Fibroblast of lung (primary cell): ENCODE results near the gene GEMIN5. TPM values are rescaled to one million over a fixed set of nuclear protein-coding genes. Genes with fewer than 3 reads are reported as not detected.

Source experiments
- DNase-seq, 2 donors: peaks; one replicate each; pipeline versions ENCODE4 v3.0.0 to v3.0.0-alpha.2; 2010; ENCODE audit warnings: low read depth in 2 of 2
- H2AFZ ChIP-seq: 2 replicates; pipeline ENCODE4 v1.5.1; 2012; ENCODE audit warnings: low read length, control low read depth, inconsistent platforms
- H3K27ac ChIP-seq: 2 replicates; pipeline ENCODE4 v1.5.1; 2011; ENCODE audit warnings: low read length, control low read depth; ENCODE audit not compliant: insufficient read depth
- H3K27me3 ChIP-seq: 2 replicates; pipeline ENCODE4 v1.5.1; 2011; ENCODE audit warnings: mild to moderate bottlenecking, low read length; ENCODE audit not compliant: control insufficient read depth, insufficient read depth
- H3K36me3 ChIP-seq: 2 replicates; pipeline ENCODE4 v1.5.1; 2011; ENCODE audit warnings: low read length; ENCODE audit not compliant: control insufficient read depth, insufficient read depth
- H3K4me1 ChIP-seq: 2 replicates; pipeline ENCODE4 v1.5.1; 2011; ENCODE audit warnings: low read length; ENCODE audit not compliant: control insufficient read depth, insufficient read depth; ENCODE audit errors: extremely low read depth
- H3K4me2 ChIP-seq: 2 replicates; pipeline ENCODE4 v1.5.1; 2011; ENCODE audit warnings: low read length, control low read depth; ENCODE audit not compliant: insufficient read depth; ENCODE audit errors: extremely low read depth
- H3K4me3 ChIP-seq, 4 experiments: fragments of 200-600 bp in 1 of 4; sonication (generic) in 1 of 4; replicated peaks in 1 of 4; 2 replicates each; pipeline ENCODE4 v1.5.1; 2011 to 2016; ENCODE audit warnings: low read length in 4 of 4, low read depth in 3 of 4, mild to moderate bottlenecking in 3 of 4, control low read depth in 2 of 4, inconsistent platforms in 1 of 4, mixed read lengths in 1 of 4; ENCODE audit not compliant: insufficient read depth in 1 of 4; ENCODE audit errors: control extremely low read depth in 1 of 4
- H3K79me2 ChIP-seq: 2 replicates; pipeline ENCODE4 v1.5.1; 2012; ENCODE audit warnings: mild to moderate bottlenecking, low read length, inconsistent platforms; ENCODE audit not compliant: control insufficient read depth, insufficient read depth
- H3K9ac ChIP-seq: 2 replicates; pipeline ENCODE4 v1.5.1; 2011; ENCODE audit warnings: mild to moderate bottlenecking, low read length, control low read depth; ENCODE audit not compliant: insufficient read depth
- H3K9me3 ChIP-seq: 2 replicates; pipeline ENCODE4 v1.5.1; 2012; ENCODE audit warnings: low read depth, low read length; ENCODE audit not compliant: control insufficient read depth, insufficient read depth
- H4K20me1 ChIP-seq: 2 replicates; pipeline ENCODE4 v1.5.1; 2011; ENCODE audit warnings: low read length; ENCODE audit not compliant: control insufficient read depth, insufficient read depth; ENCODE audit errors: extremely low read depth
- EZH2 ChIP-seq: IDR thresholded peaks from 2 replicates; pipeline ENCODE4 v1.5.1; 2012; ENCODE audit warnings: low read length, control low read depth, mild to moderate bottlenecking; ENCODE audit errors: missing control alignments
- polyA plus RNA-seq, 2 donors: library from polyadenylated mRNA; depleted of rRNA in 1 of 2; stranded (reverse) in 1 of 2; unstranded in 1 of 2; fragments of >200 nt; gene quantifications; 2 replicates each; pipeline ENCODE4 v1.2.1, GENCODE V29; 2011 to 2012; ENCODE audit warnings: missing spikeins in 1 of 2
- total RNA-seq: library from RNA; depleted of rRNA; stranded (reverse); fragments of >200 nt; gene quantifications from 2 replicates; pipeline ENCODE4 v1.2.1, GENCODE V29; 2014
- TF ChIP-seq, protein P1 (sequence below), 2 donors: IDR thresholded peaks in 1 of 2; conservative IDR thresholded peaks in 1 of 2; 1 replicate in 1 of 2; 2 replicates in 1 of 2; pipeline ENCODE4 v1.5.1; 2011 to 2012; ENCODE audit warnings: low read length in 2 of 2, control low read depth in 1 of 2, inconsistent platforms in 1 of 2, low read depth in 1 of 2, mild to moderate bottlenecking in 1 of 2

GEMIN5 gene
- total and polyA plus RNA-seq, 2 donors (not counting 1 experiment from before 2014, with no cell fraction given), result 7.7 to 12.1 TPM

DNA sequence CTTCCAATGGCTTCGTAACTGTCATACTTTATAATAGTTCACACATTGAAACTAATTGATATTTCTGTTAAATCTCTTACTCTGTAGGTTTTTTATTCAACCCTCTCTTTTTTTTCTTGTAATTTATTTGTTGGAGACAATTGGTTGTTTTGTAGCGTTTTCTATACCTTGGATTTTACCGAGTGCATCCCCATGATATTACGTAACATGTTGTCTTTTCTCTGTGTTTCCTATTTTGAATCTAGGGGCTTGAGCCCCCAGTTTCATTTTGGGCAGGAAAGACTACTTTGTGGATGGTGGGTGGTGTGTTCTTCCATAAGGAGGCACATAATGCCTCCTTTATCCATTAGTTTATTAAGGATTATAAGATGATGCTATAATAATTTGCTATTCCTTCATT lies 10.3 kb upstream of the GEMIN5 start:
- H2AFZ ChIP-seq, result no peak overlapping the region
- no peak overlapping the region for H3K4me3 ChIP-seq
- H3K4me2 ChIP-seq, result no peak overlapping the region
- TF ChIP-seq, protein P1, sequence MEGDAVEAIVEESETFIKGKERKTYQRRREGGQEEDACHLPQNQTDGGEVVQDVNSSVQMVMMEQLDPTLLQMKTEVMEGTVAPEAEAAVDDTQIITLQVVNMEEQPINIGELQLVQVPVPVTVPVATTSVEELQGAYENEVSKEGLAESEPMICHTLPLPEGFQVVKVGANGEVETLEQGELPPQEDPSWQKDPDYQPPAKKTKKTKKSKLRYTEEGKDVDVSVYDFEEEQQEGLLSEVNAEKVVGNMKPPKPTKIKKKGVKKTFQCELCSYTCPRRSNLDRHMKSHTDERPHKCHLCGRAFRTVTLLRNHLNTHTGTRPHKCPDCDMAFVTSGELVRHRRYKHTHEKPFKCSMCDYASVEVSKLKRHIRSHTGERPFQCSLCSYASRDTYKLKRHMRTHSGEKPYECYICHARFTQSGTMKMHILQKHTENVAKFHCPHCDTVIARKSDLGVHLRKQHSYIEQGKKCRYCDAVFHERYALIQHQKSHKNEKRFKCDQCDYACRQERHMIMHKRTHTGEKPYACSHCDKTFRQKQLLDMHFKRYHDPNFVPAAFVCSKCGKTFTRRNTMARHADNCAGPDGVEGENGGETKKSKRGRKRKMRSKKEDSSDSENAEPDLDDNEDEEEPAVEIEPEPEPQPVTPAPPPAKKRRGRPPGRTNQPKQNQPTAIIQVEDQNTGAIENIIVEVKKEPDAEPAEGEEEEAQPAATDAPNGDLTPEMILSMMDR (conservative IDR thresholded peaks at IDR 0.05 in 1 of 2, IDR thresholded peaks at IDR 0.05 in 1 of 2; ENCODE audit: low read depth in 1 of 2, low read length in 2 of 2), result no peak
- no peak for TF ChIP-seq EZH2
- no peaks in the 10 kb centered on the region for H3K4me1 ChIP-seq
- no peaks in the 10 kb centered on the region for H3K9me3 ChIP-seq
- no peak overlapping the region for H3K27ac ChIP-seq
- peaks cover 25% of the 10 kb centered on the region for H3K79me2 ChIP-seq
- H3K36me3 ChIP-seq, result no peaks in the 10 kb centered on the region
- H3K9ac ChIP-seq, result no peak overlapping the region
- no peak for DNase-seq
- no peaks in the 10 kb centered on the region for H3K27me3 ChIP-seq
- H4K20me1 ChIP-seq, result no peaks in the 10 kb centered on the region

DNA sequence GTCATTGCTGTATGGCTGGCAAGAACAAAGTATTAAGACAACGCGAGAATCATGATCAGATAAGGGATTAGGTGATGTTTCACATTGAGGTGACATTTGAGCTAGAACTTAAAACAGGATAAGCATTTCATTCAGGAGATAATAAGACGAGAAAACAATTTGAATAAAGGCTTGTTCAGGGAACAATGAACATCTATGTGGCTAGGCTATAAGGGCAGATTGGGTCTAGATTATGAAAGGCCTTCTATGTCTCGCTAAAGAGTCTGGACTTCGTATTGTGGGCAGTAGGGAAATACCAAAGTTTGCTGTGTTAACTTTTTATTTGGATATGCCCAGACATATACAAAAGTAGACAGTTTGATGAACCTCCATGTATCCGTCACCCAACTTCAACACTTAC lies 9.8 kb upstream of the GEMIN5 start:
- no peaks in the 10 kb centered on the region for H3K9me3 ChIP-seq
- no peaks in the 10 kb centered on the region for H3K4me1 ChIP-seq
- no peak overlapping the region for H3K9ac ChIP-seq
- H2AFZ ChIP-seq, result no peak overlapping the region
- no peak for TF ChIP-seq EZH2
- TF ChIP-seq, protein P1 (conservative IDR thresholded peaks at IDR 0.05 in 1 of 2, IDR thresholded peaks at IDR 0.05 in 1 of 2; ENCODE audit: low read depth in 1 of 2, low read length in 2 of 2), result no peak
- H3K27ac ChIP-seq, result no peak overlapping the region
- peaks cover 30% of the 10 kb centered on the region for H3K79me2 ChIP-seq
- no peak overlapping the region for H3K4me3 ChIP-seq
- DNase-seq, result no peak
- no peaks in the 10 kb centered on the region for H3K36me3 ChIP-seq
- no peaks in the 10 kb centered on the region for H4K20me1 ChIP-seq
- H3K4me2 ChIP-seq, result no peak overlapping the region
- no peaks in the 10 kb centered on the region for H3K27me3 ChIP-seq

DNA sequence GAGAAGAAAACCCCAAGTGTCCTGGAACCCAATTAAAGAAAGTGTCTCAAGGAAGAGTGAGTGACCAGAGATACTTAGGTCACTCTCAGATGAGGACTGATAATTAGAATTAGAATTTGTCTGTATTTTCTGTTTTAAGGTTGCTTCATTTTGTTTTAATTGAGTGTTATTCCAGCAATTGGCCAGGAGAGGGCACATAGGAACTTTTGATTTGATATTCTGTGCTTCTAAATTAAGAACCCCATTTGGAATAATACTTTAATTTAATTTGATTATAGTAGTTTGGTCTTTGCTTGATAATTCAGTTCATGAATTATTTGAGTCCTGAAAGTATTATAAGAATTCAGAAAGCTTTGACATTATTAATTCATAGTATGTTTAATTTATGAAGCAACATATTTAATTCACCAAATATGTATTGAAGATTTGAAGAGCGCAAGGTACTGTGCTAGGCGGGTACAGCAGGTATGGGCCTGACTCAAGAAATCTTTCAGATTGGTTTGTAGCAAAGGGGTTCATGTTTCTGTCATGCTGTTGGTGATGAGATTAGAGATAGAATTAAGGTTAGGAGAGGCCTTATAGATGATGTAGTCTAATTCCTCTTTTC lies 7.8 kb upstream of the GEMIN5 start:
- no peaks in the 10 kb centered on the region for H3K36me3 ChIP-seq
- H3K9me3 ChIP-seq, result no peaks in the 10 kb centered on the region
- TF ChIP-seq, protein P1 (conservative IDR thresholded peaks at IDR 0.05 in 1 of 2, IDR thresholded peaks at IDR 0.05 in 1 of 2; ENCODE audit: low read depth in 1 of 2, low read length in 2 of 2), result peak; percentile 29 to 64
- TF ChIP-seq EZH2, result no peak
- no peaks in the 10 kb centered on the region for H3K4me1 ChIP-seq
- H3K4me3 ChIP-seq, result no peak overlapping the region
- no peak overlapping the region for H3K4me2 ChIP-seq
- H3K9ac ChIP-seq, result no peak overlapping the region
- no peaks in the 10 kb centered on the region for H3K27me3 ChIP-seq
- H3K27ac ChIP-seq, result no peak overlapping the region
- no peaks in the 10 kb centered on the region for H4K20me1 ChIP-seq
- H2AFZ ChIP-seq, result no peak overlapping the region
- peaks cover 47% of the 10 kb centered on the region for H3K79me2 ChIP-seq
- peak; percentile 11 to 42 for DNase-seq
